ENCODE measurements around the gene TMEM204.

TMEM204 gene

DNA sequence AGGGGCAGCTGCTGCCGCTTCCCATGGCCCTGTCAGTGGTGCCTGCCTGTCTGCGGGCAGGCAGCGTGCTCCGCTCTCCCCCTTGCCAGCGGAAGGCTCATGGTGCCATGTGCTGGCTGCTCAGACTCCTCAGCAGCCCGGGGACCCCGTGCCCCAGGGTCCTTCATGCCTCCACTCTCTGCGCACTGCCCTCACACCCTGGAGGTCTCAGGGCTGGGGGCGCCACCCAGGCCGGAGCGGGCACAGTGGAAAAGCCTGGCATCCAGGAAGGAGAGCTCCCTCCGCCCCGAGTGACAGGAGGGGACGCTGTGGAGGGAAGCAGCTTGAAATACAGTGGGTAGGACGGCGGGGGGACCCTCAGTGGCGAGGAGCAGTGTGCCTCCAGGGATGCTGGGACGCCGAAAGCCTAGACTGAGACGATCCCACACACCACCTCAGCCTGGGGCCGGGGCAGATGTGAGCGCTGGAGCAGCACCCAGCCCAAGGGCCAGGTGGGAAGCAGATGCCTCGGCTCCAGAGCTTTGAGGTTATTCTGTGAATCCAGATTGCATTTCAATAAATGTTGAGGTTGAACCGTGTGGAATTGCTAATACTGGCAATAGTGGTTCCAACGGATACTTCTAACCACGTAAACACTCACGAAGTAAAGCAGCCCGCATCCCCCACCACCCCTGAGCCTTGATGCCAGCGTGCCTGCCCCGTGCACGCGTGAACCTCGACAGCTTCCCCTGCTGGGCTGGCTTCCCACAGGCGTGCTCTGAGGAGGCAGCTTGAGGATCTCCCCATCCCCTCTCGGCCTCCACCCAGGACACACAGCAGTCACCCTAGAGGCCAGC, 6.5 kb downstream of the TMEM204 start:
- no peak for DNase-seq

DNA sequence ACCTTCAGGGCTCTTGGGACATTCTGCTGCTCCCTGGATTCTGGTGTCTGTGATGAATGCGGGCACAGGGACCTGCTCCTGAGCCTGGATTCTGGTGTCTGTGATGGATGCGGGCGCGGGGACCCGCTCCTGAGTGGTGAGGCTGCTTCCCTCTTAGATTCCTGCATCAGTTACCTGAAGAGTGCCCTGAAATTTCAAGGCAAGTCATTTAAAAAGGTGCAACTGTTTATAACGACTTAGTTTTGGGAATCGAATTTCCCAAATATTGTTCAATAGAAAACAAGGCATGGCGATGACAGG, 7.0 kb downstream of the TMEM204 start:
- no peak for DNase-seq

DNA sequence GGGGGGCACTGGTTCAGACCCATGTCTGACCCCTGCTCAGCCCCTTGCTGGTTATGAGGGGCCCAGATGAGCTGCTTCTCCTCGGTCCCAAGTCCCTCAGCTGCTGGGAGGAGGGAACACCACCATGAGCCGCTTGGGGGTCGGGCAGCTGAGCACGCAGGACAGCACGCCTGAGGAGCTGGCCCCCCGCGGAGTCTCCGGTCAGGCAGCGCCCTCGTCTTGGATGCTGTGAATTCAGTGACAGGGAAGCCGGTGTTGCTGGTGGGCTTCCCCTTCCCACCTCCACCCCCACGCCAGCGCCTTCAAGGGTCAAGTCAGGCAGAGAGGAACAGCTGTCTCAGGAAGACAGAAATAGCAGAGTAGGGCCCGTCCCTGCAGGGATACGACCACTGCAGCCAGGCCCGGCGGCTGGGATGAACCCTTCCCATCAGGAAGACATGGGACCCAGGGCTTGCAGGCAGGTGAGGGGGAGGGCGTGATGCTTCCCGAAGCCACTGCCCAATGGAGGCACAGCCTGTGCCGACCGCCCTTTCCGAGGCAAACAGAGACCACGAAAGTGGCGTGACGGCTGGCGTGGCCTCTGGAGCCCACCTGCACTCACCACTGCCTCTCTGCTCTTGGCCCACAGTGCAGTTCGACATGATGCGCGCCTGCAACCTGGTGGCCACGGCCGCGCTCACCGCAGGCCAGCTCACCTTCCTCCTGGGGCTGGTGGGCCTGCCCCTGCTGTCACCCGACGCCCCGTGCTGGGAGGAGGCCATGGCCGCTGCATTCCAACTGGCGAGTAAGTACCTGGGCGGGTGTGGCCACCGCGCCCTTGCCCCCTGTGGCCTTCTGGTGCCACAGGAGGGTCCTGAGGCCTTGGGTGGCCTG, 8.1 kb downstream of the TMEM204 start:
- no peak for DNase-seq

DNA sequence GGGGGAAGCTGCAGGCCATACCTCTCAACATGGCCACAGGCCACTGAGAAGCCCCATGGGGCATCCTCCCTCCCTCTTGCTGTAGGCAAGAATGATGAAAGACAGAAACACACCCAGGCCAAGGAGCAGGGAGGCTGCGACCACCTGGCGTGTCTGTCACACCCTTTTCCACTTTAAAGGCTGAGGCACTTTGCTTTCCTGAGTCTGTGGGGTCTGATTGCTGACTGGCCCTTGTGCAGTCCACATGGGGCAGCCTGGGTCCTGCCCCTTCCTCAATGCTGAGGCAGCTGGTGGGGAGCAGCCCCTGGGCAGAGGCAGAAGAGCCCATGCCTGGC, 8.7 kb downstream of the TMEM204 start:
- DNase-seq, result no peak

DNA sequence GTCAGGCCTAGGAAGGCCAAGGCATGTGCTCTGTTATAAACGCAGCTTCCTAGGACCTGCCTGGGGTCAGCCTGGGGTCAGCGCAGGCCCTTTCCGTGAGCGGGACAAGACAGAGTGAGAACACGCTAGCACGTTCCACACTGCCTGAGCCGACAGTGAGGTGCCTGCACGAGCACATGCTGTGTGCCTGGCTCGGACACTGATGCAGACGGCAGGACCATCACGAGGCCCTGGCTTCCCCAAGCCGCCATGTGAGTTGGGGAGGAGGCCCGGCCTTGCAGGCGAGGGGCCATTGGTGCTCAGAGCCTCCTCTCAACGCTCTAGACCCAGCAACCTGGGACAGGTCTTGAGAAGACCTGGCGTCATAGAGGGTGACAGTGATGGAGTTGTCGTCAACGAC, 9.1 kb downstream of the TMEM204 start:
- no peak for DNase-seq

DNA sequence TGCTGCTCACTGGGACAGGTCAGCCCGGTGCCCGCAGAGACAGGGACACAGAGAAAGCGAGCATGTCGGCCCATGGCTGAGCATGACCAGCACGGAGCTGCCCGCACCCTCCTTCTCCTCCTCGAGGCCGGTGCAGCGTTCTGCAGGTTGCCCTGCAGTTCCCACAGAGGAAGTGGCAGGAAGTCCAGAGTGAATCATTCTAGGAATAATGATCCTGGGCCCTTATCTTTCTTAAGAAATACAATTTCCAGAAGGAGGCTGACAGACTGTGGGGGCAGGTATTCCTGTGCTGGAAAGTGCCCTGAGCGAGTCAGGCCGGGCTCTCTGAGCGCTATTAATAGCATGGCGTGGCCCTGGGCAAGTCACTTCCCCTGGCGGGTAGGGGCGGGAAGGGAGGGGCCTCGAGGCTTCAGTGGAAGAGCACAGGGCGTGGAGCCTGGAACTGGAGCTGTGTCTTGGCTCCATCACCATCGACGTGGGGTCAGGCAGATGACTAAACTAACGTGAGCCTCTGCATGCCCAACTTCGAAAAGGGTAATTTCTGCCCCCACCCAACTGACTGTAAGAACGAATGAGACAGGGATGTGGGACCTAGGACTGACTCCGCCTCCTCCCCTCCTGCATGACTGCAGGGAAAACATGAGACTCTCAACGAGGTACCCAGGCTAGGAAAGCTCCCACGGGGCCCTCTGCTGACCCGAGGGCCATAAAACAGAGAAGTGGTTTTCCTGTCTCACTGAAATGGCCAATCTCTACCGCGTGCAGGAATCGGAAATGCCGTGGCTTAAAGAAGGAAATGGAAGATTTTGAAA, 9.8 kb downstream of the TMEM204 start:
- DNase-seq, result peak; percentile 89

DNA sequence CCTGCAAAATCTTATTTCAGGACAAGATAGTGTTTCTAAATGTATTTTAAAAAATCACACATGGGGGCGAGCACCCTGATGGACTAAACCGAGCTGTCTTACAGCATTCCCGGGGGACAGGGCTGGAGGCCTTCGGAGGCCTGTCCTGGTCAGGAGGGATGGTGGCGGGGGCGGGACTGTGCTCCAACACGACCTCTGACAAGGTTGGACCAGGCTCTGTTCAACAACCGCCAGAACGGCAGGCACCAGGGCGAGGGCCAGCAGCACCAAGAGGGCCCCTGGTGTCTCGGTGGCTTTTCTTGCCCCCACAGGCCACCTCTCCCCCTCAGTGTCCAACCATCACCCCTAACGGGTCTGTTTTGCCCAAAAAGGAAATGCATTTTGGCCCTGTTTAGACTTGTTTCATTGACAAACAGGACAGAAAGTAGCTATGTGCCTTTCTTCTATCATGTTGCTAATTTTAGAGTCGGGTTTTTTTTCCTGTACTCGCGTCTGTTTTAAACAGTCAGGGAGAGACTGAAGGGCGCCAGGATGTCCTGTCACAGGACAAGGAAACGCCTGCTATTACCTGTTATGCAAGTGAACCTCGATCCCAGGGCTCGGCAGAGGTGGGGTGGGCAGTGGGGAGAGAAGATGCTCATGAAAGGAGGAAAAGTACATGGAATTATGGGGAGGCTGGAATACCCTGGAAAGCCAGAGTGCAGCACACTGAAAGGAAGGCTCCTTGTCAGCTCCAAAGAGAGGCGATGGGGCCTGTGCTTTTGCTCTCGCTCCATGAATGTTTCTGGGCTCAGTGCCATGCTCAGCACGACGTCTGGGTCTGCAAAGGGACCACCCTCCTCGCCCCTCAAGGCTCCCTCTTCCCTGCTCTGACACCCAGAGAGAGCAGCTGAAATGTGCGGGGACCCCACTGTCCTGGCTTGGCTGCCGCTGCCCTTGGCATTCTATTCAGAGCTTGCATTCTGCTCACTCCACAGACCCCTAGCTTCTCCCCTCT, 11.9 kb downstream of the TMEM204 start:
- no peak for DNase-seq

DNA sequence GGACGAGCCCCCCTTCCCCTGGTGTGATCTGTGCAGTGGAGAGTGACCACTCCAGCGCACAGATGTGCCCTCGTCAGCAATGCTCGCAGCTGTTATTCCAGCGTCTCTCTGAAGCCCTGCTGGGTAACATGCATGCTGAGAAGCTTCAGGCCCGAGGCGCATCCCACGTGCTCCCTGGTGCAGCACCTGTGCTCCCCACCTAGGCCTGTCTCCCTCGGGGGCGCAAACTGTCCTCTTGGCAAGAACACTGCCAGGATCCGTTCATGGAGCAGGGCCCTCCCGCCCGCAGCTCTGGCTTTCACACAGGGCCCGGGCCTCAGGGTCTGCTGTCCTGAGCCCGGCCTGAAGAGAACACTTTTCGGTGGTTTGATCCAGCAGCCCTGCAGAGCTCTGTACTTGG, 13.0 kb downstream of the TMEM204 start:
- no peak for DNase-seq

DNA sequence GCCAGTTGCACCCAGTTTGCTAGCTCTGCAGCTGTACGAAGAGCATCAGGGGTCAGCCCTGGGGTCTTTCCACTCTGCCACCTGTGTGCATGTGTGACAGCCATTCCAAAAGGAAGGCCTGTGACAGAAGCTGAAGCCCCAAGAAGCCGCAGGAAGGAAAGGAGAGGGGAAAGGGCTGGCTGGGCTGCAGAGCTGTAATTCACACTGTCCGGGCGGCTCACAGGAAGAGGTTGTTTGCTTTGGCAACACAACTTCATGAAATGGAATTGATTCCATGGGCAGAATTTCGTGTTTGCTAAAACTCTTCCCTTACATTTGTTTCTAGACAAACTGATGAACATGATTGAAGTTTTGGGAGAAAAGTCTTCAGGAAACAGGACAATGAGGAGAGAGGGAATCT, 14.8 kb downstream of the TMEM204 start:
- no peak for DNase-seq

DNA sequence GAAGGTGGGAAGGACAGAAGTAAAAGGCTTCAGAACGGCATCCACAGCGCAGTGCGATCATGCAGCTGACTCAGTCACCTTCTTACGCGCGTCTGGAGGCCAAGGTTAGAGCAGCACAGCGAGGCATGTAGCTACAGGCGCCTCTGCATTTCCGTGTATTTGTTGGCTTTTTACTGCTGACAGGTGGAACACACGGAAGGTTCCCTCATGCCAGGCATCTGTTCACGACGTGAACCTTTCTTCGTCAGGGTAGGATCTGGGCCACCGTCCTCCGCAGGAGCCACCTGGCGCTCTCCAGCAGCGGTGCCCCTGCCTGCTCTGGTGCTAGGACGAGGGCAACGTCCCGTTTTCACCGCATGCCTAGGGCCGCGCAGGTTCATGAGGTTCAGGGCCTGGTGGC, 15.3 kb downstream of the TMEM204 start:
- no peak for DNase-seq

DNA sequence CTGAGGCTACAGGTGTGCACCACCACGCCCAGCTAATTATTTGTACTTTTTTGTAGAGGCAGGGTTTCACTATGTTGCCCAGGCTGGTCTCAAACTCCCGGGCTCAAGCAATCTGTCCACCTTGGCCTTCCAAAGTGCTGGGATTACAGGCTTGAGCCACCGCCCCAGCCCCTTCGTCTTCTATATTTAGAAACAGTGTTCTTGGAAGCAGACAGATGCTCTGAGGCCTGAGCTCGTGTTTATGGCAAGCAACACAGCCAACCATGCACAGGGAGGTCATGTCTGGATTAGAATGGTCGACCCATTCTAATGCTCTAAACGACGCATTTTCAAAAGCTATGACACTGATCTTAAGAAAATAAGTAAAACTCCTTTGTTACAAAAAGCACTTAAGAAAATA, 16.6 kb downstream of the TMEM204 start:
- DNase-seq, result no peak

DNA sequence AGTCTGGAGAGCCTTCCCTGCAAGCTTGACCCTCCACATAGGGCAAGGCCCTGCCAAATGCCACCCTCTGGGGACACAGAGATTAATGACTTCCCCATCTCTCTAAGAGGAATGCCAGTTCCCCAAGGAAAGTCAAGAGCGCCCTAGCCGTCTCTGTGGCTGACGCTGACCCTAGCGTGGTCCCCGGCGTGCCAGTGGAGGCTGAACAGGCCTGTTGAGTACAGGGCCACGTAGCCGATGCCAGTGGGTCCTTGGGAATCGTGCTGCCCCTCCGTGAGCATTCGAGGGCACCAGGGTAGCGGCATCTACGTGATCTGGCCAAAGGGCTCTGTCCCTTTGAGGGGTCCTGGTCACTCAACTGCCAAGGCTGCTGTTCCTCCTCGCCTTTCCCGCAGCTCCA, 17.2 kb downstream of the TMEM204 start:
- no peak for DNase-seq

DNA sequence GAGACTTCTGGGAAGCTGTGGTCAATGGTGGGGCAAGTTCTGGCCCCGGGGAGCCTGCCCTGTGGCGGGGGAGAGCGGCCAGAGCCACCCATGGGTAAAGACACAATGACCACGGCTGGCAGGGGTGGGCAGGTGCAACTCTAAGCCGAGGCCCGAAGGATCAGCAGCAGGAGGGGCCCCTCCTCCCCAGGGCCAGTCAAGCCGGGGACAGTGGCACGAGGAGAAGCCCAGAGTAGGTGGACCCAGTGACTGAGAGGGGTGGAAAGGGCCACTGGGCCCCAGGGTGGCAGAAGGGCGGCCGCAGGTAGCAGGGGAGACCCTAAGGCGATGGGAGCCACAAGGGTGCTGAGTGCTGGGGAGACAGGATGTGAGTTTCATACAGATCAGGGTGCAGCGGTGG, 17.7 kb downstream of the TMEM204 start:
- DNase-seq, result no peak

DNA sequence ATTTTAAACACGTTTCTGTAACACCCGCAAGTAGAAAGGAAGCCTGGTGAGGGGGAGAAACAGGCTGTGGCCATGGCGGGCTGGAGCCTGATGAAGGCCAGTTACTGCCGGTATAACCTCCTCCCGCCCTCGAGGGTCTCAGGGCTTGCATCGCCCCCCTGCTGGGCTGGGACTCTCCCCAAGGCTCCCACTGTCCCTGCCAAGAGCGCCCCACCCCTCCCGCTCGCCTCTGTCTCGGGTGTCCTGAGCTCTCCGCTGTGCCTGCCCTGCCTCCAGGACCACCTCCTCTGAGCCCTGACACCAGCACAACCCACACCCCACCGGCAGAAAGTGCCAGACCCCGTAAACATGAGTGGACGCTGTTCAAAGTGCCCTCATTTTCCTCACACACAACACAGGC, 18.7 kb downstream of the TMEM204 start:
- no peak for DNase-seq

DNA sequence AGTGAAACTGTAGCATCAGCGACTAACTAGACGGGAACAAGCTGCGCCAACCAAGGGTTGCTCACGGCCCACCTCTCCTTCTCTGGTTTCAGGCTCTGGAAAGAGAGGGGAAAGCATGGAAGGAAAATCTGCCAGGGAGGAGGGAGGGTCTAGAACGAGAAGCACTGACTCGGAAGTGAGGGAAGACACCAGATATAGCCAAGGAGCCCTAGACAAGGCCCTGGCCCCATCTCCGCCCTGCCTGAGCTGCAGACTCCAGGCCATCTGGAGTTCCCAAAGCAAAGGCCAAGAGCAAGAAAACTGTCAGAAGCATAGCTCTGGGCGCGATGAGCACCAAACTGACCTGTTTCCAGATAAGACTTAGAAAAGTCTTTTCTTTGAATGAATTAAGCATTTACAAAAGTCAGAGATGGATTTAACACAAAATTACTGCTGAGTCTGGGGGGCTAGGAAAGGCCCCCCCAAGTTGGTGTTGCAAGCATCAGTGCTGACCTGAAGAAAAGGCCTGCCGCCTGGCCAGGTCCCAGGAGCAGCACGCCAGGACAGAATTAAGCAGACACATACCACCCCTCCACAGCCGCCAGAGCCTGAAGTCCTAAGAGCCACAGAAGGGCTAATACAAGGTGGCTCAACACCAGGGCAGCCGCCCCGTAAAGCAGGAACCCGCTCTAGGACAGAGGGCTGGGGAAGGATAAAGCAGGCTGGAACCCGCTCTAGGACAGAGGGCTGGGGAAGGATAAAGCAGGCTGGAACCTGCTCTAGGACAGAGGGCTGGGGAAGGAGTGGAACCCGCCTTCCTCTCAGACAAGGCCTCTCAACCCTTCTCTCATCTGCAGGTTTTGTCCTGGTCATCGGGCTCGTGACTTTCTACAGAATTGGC, 20.7 kb downstream of the TMEM204 start:
- no peak for DNase-seq

DNA sequence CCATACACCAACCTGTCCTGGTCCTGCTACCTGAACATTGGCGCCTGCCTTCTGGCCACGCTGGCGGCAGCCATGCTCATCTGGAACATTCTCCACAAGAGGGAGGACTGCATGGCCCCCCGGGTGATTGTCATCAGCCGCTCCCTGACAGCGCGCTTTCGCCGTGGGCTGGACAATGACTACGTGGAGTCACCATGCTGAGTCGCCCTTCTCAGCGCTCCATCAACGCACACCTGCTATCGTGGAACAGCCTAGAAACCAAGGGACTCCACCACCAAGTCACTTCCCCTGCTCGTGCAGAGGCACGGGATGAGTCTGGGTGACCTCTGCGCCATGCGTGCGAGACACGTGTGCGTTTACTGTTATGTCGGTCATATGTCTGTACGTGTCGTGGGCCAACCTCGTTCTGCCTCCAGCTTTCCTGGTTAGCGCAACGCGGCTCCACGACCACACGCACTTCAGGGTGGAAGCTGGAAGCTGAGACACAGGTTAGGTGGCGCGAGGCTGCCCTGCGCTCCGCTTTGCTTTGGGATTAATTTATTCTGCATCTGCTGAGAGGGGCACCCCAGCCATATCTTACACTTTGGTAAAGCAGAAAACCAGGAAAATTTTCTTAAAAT, 21.5 kb downstream of the TMEM204 start:
- DNase-seq, result no peak

DNA sequence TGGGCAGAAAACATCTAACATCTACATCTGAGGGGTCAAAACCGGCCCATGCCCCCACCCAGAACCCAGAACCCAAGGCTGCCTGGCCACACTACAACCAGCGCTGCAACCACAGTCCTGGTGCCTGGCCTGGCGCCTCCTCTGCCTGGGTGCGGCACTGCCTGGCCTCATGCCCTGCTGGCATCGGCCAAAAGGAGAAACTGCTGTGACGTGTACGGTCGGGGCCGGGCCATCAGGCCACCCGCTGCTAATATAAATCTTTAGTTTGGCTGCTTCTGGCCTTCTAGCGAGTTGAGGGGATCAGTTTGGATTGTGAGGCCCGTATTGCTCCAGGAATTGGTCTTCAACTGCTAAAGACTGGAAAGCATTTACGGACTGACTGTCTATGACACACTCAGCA, 22.8 kb downstream of the TMEM204 start:
- DNase-seq, result no peak

DNA sequence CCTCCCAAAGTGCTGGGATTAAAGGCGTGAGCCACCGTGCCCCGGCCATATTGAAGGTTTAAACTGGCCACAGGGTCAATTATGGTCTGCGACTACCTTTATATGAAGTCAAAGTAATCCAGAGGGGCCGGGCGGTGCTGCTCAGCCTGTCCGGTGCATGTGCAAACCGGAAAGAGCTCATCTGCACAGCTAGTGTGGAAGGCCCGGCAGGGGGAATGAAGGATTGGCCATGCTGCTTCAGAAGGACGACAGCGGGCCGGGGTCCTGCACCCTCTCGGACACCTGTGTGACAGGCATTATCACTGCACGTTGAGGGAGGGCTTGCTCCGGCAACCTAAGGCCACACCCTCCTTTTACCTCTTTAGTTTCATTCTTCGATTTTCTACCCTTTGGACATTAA, 23.6 kb downstream of the TMEM204 start:
- no peak for DNase-seq

DNA sequence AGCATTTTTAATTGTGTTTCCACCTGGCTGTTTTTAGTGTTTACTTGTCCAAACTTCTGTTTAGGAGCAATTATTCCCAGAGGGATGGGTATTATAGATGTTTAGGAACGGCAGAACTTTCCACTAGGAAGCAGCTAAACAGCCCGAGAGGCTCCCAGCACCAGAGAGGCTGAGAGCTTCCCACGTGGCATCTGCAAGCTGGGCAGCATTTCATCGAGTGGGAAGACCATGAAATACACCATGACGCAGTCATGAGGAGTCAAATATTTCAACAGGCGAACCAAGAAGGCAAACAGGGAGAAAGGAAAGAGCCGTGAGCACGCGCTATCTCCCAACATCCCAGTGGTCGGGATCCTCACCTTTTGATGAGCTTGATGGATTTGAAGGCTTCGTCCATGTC, 24.1 kb downstream of the TMEM204 start:
- no peak for DNase-seq

DNA sequence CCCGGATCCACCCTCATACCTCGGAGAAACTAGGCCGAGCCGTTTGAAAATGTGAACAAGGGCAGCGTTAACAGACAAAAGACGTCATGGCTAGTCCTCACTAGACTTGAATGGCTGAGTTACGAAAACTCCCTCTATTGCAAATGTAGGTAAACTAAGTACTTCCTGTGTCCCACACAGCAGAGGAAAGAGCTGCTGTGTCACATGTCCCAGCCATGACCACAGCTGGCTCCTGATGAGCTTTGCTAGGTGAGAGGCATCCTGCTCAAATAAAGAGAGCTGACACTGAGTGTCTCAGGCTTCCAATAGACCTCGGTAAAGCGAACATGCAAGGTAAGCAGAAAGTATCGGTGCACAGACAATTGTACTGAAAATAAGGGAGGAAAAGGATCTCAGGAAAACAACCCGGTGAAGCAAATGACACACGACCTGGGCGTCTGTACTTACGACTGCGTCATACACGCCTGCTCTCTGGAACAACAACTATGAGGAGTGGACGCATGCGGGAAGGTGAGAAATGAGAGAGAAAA, 26.0 kb downstream of the TMEM204 start:
- no peak for DNase-seq

DNA sequence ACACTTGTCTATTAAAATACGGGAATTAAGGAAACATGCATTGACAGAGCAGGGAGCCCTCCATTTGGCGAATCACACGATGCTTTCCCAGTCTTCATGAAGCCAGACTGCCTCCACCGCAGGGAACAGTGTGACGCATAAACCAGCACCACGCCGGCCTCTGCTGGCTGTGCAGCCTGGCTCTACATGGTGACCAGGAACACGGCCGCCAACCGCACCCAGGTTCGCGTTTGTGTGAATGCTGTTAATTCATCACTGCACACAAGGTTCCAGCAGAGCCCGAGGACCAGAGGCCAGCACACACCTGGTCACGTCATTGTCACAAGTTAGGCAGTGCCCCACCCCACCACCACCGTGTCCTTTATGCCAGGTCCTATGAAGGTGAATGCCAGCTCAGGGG, 26.7 kb downstream of the TMEM204 start:
- DNase-seq, result no peak
